Pulmonary artery endothelial cell (primary cell): ENCODE data around the gene PRPS1. TPM values are rescaled to one million over a fixed set of nuclear protein-coding genes. Genes with fewer than 3 reads are reported as not detected.
"Not testable (repeated sequence)": the region's sequence is repeated elsewhere in the genome, so short reads cannot be mapped to it uniquely, and the experiment has no call there.

Source experiments
- DNase-seq: peaks from one replicate; pipeline ENCODE4 v3.0.0-alpha.2; 2011; ENCODE audit warnings: low read depth, low spot score
- total RNA-seq: library from RNA; depleted of rRNA; stranded (reverse); fragments of >200 nt; gene quantifications from 2 replicates; pipeline ENCODE4 v1.2.3, GENCODE V29; 2014

PRPS1 gene
- 28.4 and 39.0 TPM in 2 replicates for total RNA-seq

DNA sequence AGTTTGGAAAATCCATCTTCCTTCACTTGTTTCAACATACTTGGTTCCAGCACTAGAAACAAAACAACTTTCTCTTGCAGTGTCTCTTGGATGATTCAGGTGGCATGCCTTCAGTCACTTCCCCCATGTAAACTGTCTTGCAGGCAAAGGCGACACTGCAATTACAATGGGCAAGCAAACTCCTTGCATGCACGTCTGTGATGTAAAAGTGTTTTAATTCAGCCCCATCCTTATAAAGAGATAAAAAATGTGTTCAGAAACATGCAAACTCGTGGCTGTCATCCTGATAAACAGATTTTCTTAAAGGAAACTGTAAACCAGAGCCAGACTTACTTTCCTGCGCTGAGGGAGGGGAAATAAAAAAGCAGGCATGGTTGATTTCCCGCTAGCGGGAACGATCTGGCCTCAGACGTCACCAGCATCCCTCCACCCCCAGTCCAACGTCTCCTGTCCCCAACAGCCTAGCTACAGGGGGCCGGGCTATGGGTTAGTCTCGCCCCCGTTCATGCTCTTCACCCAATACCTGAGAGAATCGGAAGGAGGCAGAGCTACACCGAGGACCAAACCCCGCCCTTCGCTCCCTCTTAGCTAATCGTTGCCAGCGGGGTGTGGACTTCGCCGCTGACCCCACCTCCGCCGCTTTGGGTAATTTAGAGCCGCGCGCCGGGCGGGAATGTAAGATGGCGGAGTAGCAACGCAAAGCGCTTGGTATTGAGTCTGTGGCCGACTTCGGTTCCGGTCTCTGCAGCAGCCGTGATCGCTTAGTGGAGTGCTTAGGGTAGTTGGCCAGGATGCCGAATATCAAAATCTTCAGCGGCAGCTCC is at the start of gene PRPS1:
PRPS1 (plus strand) TSS at position 673 of the 824 bp plus-strand sequence; CDS start at position 792, 119 bp downstream.
- peak; percentile 81 for DNase-seq

DNA sequence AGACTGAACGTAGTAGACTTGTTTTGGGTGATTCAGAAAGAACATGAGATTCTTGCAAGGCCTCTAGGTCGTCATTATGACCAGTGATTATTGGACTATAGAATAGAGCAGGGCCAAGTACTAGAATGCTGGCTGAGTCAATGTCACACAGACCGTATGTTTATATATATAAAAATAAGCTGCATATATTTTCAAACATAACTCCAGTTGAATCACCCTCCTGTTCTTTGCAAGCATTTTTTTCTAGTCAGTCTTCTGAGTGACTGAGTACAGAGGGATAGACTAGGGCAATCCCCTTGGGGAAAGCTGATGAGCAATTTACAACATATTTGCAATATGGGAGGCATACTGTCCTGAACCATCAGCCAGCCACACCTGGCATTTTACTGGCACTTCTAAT is 48.4 kb upstream of the PRPS1 start:
- DNase-seq: no peak

DNA sequence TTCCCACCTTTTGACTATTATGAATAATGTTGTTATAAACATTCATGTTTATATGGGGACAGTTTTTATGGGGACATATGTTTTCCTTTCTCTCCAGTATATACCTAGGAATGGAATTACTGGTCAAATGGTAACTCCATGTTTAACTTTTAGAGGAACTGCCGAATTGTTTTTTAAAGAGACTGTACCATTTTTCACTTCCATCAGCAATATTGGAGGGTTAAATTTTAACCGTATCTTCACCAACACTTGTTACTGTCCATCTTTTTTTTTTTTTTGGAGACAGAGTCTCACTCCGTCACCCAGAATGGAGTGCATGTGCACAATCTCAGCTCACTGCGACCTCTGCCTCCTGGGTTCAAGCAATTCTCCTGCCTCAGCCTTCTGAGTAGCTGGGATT is 46.4 kb upstream of the PRPS1 start:
- DNase-seq: no peak

DNA sequence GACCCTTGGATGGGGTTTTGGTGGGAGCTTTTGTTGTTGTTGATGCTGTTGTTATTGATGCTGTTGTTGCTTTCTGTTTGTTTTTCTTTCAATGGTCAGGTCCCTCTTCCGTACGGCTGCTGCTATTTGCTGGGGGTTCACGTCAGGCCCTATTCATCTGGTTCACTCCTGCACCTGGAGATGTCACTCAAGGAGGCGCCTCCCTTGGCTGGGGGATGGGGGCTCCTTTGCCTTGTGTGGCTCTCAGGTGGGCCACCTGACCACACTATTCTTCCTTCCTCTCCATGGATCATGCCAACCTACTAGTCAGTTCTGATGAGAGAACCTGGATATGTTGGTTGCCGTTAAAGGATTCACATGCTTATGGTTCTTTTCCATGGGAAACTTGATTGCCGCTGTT is 39.1 kb upstream of the PRPS1 start:
- no peak for DNase-seq

DNA sequence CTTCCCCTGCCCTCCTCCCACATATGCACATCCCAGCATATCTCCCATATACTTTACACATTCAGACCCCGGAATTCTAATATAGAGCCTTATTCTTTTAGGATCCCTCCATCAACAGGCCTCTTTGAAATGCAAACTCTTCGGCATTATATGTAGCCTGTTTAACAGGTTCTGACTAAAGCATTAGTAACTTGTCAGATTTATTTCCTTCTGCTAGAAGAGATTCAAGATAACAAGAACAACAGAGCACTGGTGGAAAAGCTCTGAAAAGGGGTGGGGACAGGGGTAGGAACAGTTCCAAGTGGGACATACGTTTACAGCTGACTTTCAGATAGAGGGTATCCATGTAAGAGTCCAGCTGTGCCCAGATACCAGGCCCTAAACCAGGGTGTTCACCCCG is 31.7 kb upstream of the PRPS1 start:
- no peak for DNase-seq

DNA sequence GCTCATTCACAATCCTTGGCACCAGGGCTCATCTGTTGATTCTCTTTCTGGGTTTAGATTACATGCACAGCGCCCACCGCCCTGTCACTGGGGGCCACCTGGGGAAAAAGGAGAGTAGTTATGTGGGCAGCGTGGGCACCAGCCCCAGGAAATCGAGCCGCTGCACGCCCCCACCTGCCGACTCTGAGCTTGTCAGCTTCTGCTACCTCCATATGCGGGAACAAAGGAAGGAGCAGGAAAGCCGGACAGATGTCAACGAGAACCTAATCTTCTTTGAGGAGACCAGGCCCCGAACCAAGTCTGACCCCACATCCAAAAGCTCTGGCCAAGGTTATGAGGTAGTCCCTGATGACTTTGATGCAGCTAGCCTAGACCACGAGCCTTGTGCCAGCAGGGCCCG is 31.0 kb upstream of the PRPS1 start:
- no peak for DNase-seq

DNA sequence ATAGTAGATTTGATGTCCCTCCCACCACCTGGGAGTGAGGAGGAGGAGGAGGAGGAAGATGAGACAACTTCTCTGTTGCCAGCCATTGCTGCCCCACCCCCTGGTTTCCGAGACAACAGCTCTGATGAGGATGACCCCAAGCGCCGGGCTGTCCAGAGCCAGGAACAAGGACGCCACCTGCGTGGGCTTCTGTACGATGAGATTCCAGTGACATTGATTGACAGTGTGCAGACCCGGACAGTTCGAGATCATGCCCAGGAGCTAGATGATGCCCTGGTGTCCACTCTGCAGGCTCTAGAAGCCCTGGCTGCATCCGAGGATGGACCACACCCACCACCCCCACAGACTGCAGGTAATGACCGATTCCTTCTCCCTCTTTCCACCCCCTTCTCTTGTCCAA is 30.5 kb upstream of the PRPS1 start:
- DNase-seq: no peak

DNA sequence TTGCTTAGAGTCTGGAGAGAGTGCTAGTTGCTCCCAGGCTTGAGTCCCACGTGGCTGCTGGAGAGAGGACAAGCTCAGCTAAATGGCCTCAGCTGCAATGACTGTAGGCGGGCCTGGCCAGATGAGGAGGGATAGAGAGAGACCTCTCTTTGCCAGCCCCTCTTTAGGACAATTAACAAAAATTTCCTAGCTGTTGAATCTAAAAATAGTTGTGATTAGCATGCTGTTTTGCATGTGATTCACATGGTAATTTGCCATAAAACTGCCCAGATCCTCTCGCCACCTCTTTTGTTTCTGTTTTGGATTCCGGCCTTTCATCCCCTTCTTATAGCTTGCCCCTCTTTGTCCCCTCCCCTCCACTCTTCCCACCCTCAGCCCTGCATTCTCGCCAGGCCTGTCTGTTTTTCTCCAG is 28.9 kb upstream of the PRPS1 start:
- no peak for DNase-seq

DNA sequence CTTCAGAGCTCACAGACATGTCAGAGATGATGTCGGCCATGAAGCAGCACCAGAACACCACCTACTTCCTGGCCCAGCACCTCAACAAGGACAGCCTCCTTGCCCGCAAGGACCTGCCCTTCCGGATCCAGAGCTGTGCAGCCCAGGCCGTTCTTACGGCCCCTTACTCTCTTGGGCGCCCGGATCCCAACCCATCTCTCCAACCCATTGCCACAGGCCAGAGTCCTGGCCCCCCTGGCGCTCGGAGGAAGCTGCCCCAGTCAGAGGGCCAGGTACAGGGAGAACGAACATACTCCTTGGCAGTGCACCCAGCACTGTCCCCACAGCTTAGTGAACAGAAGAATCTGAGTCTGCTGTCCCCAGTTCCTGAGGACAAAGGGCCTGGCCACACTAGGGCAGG is 27.9 kb upstream of the PRPS1 start:
- no peak for DNase-seq

DNA sequence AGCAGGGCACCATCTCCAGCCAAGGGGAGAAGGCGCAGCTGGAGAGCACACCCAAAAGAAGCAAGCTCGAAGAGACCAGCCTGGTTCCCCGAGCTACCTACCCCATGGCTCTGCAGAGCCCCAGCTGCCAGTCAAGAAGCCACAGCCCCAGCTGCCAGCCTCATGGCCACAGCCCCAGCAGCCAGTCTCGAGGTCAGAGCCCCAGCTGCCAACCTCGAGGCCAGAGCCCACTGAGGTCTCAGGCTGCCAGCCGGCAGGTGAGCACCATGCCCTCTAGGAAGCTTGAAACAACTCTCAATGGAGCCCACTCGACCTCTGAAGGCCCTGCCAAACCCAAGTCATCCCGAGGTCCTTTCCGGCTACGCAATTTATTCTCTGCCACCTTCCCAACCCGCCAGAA is 27.0 kb upstream of the PRPS1 start:
- DNase-seq: no peak

DNA sequence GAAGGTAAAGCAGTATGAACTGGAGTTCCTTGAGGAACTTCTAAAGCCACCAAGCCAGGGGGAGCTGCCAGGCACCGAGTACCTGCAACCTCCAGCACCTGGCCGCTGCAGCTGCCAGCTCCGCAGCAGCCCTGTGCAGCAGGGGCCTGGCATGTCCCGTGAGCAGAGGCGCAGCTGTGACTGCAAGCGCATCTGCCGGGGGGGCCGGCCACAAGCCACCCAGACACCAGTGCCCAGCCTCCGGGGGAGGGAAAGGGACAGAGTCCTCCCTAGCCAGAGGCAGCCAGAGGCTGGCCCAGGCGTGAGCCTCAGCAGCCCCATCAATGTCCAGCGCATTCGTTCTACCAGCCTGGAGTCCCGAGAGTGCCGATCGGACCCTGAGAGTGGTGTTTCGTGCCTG is 26.6 kb upstream of the PRPS1 start:
- no peak for DNase-seq

DNA sequence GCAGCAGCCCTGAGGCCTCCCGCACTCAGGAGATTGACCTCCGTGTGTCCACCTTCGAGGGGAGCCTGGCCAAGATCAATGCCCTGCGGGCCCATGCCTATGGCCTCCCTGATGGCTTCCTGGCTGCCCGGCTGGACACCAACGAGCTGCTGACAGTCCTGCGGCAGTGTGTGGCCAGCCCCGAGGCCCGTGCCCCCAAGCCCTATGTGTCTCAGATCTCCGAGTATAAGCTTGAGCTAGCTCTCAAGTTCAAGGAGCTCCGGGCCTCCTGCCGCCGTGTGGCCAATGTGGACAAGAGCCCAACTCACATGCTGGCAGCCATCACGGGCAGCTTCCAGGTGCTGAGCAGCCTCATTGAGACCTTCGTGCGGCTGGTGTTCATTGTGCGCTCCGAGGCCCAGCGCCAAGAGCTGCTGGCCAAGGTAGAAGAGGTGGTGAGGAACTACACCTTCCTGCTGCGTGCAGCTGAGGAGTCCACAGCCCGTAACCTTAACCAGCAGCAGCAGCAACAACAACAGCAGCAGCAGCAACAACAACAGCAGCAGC is 25.5 kb upstream of the PRPS1 start:
- no peak for DNase-seq

DNA sequence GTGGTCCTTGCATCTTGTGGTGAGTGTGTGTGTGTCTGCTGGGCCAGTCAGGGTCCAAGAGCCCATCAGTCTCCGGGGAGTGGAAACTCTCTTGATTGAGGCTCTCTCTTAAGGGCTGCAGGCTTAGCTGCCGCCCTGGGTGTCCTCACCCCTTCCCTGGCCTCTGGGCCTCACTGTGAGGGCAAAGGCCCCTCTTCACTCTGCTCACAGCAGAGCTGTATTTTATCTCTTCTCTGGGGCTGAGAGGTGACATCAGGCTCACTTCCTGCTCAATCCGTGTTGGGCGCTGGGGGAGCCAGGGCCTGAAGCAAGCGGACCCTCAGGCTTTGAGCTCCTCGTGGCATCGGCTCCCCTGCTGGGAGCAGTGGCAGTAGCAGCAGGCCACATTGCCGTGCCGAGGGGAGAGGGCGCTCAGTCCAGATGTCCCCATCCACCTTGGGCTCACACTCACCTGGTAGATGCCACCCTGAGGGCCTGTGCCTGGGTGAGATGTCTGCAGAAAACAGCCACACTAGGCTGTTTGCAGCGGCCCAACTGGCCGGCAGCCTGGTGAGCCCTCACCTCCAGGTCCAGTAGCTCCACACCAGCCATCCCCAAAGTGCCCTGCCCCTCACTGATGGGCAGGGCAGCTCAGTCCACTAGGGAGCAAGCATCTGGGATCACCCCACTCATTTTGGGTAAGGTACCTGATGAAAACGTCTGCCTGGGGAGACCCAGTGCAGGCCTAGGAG is 24.7 kb upstream of the PRPS1 start:
- no peak for DNase-seq

DNA sequence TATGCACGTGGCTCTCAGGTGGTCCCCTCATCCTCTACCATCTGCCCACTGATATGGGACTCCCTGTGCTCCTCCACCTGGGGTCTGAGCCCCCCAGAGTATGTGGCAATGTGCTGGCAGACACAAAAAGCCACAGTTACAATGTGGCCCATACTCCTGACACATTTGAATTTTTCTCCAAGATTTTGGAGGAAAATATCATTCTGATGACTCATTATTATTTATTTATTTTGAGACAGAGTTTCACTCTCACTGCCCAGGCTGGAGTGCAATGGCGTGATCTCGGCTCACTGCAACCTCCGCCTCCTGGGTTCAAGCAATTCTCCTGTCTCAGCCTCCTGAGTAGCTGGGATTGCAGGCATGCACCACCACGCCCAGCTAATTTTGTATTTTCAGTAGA is 19.2 kb upstream of the PRPS1 start:
- not testable (repeated sequence) for DNase-seq

DNA sequence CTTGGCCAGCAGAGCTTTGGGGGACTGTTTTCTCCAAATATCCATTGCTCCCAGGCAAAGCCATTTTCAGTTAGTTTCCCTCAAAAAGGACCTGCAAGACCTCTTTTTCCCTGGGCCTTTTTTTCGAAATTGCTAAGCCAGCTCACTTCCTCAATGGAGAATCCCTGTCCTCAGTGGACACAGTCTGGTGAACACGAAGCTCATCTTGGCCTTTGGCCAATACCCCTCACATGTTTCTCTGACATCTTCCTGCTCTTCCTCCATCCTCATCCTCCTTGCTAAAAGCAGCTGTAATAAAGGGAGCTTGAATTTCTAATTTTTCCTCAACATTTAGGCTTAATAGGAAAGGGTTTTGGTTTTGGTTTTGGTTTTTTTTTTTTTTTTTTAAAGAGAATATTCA is 17.6 kb upstream of the PRPS1 start:
- DNase-seq: no peak

DNA sequence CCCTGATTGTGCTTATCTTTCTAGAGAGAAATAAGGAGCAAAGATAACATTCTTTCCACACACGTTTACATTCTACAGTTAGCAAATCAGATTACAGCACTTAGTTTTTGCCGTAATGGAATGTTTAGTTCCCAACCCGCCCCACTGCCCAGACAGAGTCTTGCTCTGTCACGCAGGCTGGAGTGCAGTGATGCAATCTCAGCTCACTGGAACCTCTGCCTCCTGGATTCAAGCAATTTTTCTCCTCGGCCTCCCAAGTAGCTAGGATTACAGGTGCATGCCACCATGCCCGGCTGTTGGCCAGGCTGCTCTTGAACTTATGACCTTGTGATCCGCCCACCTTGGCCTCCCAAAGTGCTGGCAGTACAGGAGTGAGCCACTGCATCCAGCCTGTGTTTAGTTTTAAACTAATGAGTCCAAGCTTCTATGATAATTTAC is 8.4 kb upstream of the PRPS1 start:
- DNase-seq: no peak

DNA sequence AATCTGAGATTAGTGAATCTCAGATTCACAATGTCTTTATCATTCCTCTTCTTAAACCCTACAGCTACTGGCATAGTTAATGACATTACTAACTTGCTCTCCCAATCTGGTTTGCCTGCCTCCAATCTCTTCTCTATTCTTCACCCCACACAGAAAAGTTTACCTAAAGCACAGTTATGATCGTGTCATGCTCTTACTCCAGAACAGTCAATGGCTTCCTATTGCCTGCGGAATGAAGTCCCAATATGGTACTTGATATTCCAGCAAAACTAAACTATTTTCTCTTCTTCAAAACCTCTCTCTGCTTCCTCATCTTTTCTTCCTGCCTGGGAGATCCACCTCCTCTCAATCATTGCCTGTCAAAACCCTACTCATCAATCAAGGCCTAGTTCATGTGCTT is 3.4 kb upstream of the PRPS1 start:
- no peak for DNase-seq

DNA sequence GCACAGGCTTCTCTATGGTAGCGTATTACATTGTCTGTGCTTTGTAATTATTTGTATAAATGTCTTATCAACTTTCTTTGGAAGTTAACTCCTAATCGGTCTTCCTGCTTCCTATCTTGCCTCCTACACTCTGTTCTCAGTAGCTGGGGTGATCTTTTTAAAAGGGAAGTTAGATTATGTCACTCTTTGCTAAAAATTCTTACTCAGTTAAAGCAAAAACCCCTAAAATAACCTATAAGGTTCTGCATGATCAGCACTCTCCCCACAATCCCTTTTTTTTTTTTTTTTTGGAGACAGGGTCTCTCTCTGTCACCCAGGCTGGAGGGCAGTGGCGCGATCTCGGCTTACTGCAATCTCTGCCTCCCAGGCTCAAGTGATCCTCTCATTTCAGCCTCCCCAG is 2.6 kb upstream of the PRPS1 start:
- no peak for DNase-seq

DNA sequence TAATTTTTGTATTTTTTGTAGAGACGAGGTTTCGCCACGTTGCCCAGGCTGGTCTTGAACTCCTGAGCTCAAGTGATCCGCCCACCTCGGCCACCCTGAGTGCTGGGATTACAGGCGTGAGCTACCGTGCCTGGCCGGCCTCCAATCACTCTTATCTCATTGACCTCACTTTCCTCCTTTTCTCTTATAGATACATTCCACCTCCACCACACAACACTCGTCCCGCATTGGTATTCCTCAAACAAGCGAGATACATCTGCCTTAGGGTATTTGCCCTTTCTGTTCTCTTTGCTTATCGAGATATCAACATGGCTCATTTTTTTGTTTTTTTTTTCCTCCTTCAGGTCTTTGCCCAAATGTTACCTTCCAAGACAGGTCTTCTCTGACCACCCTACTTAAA is 1.8 kb upstream of the PRPS1 start:
- no peak for DNase-seq

DNA sequence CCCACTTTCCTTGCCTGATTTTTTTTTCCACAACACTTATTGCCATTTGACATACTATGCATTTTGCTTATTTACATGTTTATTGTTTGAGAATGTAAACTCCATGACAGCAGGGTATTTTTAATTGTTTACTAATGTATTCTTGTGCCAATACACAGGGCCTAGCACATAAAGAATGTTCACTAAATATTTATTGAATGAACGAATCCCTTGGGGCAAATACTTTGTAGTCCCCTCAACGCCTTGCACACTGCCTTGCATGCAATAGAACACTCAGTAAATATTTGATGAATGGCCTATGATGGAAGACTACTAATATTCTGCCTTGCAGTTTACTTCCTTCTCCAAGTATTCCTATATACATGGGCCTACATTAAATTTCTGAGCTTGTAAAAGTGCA is 1.4 kb upstream of the PRPS1 start:
- DNase-seq: no peak

DNA sequence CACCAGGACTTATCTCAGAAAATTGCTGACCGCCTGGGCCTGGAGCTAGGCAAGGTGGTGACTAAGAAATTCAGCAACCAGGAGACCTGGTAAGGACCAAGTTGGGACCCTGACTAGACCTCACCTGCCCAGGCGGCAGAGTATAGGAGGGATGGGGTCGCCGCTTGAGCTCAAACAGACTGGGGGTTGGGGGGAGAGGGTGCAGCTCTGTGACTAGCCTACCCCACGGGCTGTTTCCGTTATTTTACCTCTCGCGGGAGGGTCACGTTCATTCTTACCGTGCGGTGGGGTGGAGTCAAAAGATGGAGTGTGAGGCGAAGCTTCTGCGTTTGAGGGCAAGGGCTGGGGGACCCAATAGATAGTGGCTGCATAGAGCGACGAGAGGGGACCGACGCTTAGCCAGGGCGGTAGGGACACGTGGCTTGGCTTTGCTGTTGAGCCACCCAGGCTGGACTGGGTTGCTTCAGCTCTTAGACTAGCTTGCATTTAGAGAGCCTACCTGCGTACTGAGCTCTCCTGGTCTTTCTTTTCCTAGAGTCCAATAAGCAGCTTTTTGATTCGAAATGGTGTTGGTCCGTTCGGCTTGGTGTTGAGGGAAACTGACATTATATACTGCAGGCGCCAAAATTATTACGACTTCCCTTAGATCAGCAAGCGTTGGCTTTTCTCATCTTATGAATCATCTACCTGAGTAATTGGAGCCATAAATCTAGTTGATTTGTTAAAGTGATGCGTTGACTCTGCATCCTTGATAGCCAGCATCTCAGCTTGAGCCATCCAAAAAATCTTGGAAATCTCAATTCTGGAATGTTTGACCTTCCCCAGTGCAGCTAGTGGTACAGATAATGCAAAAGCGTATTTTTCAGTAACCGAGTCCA is 591 bp downstream of the PRPS1 start:
- no peak for DNase-seq

DNA sequence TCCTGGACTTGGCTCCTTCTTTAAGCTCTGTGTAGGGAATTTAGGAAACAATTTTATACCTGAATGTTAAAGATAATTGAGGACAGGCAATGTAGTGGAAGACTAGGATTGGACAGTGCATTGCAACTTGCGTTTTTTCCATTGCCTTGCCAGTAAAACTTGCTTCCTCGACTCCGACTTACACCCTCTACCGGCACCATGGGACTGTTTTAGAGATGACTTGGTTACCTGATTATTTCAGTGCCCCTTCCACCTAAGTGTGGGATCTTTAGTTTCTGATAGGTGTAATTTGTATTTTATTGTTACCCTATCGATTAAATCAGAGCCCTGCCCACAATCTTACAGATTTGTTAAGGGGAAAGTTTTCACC is 1.2 kb downstream of the PRPS1 start:
- no peak for DNase-seq
